Measurements from ENCODE around the gene ZNF311.
"Not testable (repeated sequence)": the region's sequence is repeated elsewhere in the genome, so short reads cannot be mapped to it uniquely, and the experiment has no call there.

Gene ZNF311

DNA sequence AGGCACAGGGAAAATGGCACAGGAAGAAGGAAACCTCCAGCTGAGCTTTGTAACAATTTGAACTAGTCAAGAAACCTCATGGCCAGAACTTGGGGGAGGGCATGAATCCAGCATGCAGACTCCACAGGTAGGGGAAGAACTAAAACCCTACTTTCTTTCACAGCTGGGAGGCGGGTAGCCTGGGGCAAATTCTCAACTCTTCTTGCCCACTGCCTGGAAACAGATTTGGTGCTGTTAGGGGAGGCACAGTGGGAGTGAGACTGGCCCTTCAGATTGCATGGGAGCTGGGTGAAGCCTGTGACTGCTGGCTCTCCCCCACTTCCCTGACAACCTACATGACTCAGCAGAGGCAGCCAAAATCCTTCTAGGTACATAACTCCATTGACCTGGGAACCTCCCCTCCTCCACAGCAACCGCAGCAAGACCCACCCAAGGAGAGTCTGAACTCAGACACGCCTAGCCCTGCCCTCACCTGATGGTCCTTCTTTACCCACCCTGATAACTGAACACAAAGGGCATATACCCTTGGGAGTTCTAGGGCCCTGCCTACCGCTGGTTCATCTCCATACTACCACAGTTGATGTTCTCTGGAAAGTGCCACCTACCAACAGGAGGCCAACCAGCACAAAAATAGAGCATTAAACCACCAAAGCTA, 44.1 kb downstream of the ZNF311 start:
- no peaks in the 10 kb centered on the region for H3K79me2 ChIP-seq (ENCODE audit: insufficient read depth, low read length)
- no peak overlapping the region for H3K4me2 ChIP-seq (ENCODE audit: low read depth, low read length, poor library complexity, severe bottlenecking)
- no peak overlapping the region for H2AFZ ChIP-seq (ENCODE audit: low read length)
- no peaks in the 10 kb centered on the region for H3K27me3 ChIP-seq (ENCODE audit: insufficient read depth, low read length, poor library complexity, severe bottlenecking)
- H3K9me3 ChIP-seq (ENCODE audit: insufficient read depth, low read depth, low read length) = no peaks in the 10 kb centered on the region
- H3K4me1 ChIP-seq (ENCODE audit: insufficient read depth, low read length, poor library complexity, severe bottlenecking) = no peaks in the 10 kb centered on the region
- TF ChIP-seq EZH2phosphoT487 (IDR thresholded peaks at IDR 0.05; ENCODE audit: borderline replicate concordance) = no peak
- TF ChIP-seq, protein P1, sequence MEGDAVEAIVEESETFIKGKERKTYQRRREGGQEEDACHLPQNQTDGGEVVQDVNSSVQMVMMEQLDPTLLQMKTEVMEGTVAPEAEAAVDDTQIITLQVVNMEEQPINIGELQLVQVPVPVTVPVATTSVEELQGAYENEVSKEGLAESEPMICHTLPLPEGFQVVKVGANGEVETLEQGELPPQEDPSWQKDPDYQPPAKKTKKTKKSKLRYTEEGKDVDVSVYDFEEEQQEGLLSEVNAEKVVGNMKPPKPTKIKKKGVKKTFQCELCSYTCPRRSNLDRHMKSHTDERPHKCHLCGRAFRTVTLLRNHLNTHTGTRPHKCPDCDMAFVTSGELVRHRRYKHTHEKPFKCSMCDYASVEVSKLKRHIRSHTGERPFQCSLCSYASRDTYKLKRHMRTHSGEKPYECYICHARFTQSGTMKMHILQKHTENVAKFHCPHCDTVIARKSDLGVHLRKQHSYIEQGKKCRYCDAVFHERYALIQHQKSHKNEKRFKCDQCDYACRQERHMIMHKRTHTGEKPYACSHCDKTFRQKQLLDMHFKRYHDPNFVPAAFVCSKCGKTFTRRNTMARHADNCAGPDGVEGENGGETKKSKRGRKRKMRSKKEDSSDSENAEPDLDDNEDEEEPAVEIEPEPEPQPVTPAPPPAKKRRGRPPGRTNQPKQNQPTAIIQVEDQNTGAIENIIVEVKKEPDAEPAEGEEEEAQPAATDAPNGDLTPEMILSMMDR (conservative IDR thresholded peaks at IDR 0.05; ENCODE audit: low read length) = no peak
- no peak overlapping the region for H3K4me3 ChIP-seq (ENCODE audit: low read length, poor library complexity, severe bottlenecking)
- no peaks in the 10 kb centered on the region for H3K36me3 ChIP-seq (ENCODE audit: insufficient read depth, low read length)
- H3F3A ChIP-seq (ENCODE audit: low read depth) = no peaks in the 10 kb centered on the region
- H4K20me1 ChIP-seq (ENCODE audit: insufficient read depth, low read length, poor library complexity, severe bottlenecking) = no peaks in the 10 kb centered on the region
- no peaks in the 10 kb centered on the region for H3K9me2 ChIP-seq (replicated peaks; ENCODE audit: low read depth, low read length)
- H3K9ac ChIP-seq (ENCODE audit: low read depth, low read length, poor library complexity, severe bottlenecking) = no peak overlapping the region

GRCh38 chr6:28958561-28959243, 46.4 kb downstream of the ZNF311 start:
- H3K27me3 ChIP-seq (ENCODE audit: insufficient read depth, low read length, poor library complexity, severe bottlenecking); H3K4me3 ChIP-seq (ENCODE audit: low read length, poor library complexity, severe bottlenecking); H3K79me2 ChIP-seq (ENCODE audit: insufficient read depth, low read length); H3K9me3 ChIP-seq (ENCODE audit: insufficient read depth, low read depth, low read length); H3K4me1 ChIP-seq (ENCODE audit: insufficient read depth, low read length, poor library complexity, severe bottlenecking); H3F3A ChIP-seq (ENCODE audit: low read depth); H2AFZ ChIP-seq (ENCODE audit: low read length); H4K20me1 ChIP-seq (ENCODE audit: insufficient read depth, low read length, poor library complexity, severe bottlenecking); H3K36me3 ChIP-seq (ENCODE audit: insufficient read depth, low read length); H3K9me2 ChIP-seq (replicated peaks; ENCODE audit: low read depth, low read length); H3K9ac ChIP-seq (ENCODE audit: low read depth, low read length, poor library complexity, severe bottlenecking); H3K4me2 ChIP-seq (ENCODE audit: low read depth, low read length, poor library complexity, severe bottlenecking): not testable (repeated sequence)

GRCh38 chr6:28957795-28958314, 47.3 kb downstream of the ZNF311 start:
- not testable (repeated sequence) for H3K9me3 ChIP-seq (ENCODE audit: insufficient read depth, low read depth, low read length); H3K4me1 ChIP-seq (ENCODE audit: insufficient read depth, low read length, poor library complexity, severe bottlenecking); H3K9ac ChIP-seq (ENCODE audit: low read depth, low read length, poor library complexity, severe bottlenecking); H3K79me2 ChIP-seq (ENCODE audit: insufficient read depth, low read length); H3F3A ChIP-seq (ENCODE audit: low read depth); H3K9me2 ChIP-seq (replicated peaks; ENCODE audit: low read depth, low read length); H2AFZ ChIP-seq (ENCODE audit: low read length); H3K4me2 ChIP-seq (ENCODE audit: low read depth, low read length, poor library complexity, severe bottlenecking); H3K4me3 ChIP-seq (ENCODE audit: low read length, poor library complexity, severe bottlenecking); H3K27me3 ChIP-seq (ENCODE audit: insufficient read depth, low read length, poor library complexity, severe bottlenecking); H4K20me1 ChIP-seq (ENCODE audit: insufficient read depth, low read length, poor library complexity, severe bottlenecking); H3K36me3 ChIP-seq (ENCODE audit: insufficient read depth, low read length)

DNA sequence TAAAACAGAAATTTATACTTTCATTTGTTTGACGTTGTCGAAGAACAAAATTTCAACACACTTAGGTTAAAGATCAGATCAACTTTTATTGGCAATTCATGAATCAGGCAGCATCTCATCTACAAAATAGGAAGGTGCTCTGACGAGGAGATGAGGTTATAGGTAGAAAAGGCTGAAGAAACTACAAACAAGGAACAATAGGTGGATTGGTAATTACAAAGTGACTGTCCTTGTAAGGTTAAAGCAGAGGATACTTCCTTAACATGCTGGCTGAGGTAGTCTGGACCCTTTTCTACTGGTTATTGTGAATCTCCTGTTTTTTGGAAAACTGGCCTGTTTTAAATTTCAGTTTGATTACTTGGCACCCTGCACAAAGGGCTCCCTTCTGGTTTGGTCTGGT, 48.8 kb downstream of the ZNF311 start:
- H3K9me2 ChIP-seq (replicated peaks; ENCODE audit: low read depth, low read length) = no peaks in the 10 kb centered on the region
- no peak overlapping the region for H2AFZ ChIP-seq (ENCODE audit: low read length)
- H3K36me3 ChIP-seq (ENCODE audit: insufficient read depth, low read length) = no peaks in the 10 kb centered on the region
- no peaks in the 10 kb centered on the region for H3F3A ChIP-seq (ENCODE audit: low read depth)
- no peak overlapping the region for H3K4me3 ChIP-seq (ENCODE audit: low read length, poor library complexity, severe bottlenecking)
- H3K27me3 ChIP-seq (ENCODE audit: insufficient read depth, low read length, poor library complexity, severe bottlenecking) = no peaks in the 10 kb centered on the region
- TF ChIP-seq, protein P1 (conservative IDR thresholded peaks at IDR 0.05; ENCODE audit: low read length) = no peak
- no peak for TF ChIP-seq EZH2phosphoT487 (IDR thresholded peaks at IDR 0.05; ENCODE audit: borderline replicate concordance)
- no peak overlapping the region for H3K4me2 ChIP-seq (ENCODE audit: low read depth, low read length, poor library complexity, severe bottlenecking)
- no peaks in the 10 kb centered on the region for H3K9me3 ChIP-seq (ENCODE audit: insufficient read depth, low read depth, low read length)
- no peak overlapping the region for H3K9ac ChIP-seq (ENCODE audit: low read depth, low read length, poor library complexity, severe bottlenecking)
- no peaks in the 10 kb centered on the region for H3K79me2 ChIP-seq (ENCODE audit: insufficient read depth, low read length)
- no peaks in the 10 kb centered on the region for H3K4me1 ChIP-seq (ENCODE audit: insufficient read depth, low read length, poor library complexity, severe bottlenecking)
- no peaks in the 10 kb centered on the region for H4K20me1 ChIP-seq (ENCODE audit: insufficient read depth, low read length, poor library complexity, severe bottlenecking)
